ENCODE data around the gene FRRS1L. TPM values are rescaled to one million over a fixed set of nuclear protein-coding genes. Genes with fewer than 3 reads are reported as not detected.
A peak's percentile ranks its signal among the peaks of the same experiment; 100 is the strongest.

FRRS1L gene
- polyA plus RNA-seq, 4 donors = under 0.01 to 9.6 (median 0.85) TPM; not detected in 1

GRCh38 chr9:109098960-109099308 lies 68.1 kb downstream of the FRRS1L start:
- FAIRE-seq = no peak
- Histone ChIP-seq H3K4me1 (ENCODE audit: control insufficient read depth in 3 of 3, insufficient read depth in 2 of 3, low read depth in 1 of 3, low read length in 2 of 3) (peaks cover 0 to 14% (median 0%) of the 10 kb centered on the region in 3 donors), H3K27me3 (ENCODE audit: control insufficient read depth in 3 of 3, insufficient read depth in 3 of 3, low read length in 3 of 3) (no peaks in the 10 kb centered on the region), H3K36me3 (ENCODE audit: control insufficient read depth in 3 of 3, insufficient read depth in 2 of 3, low read depth in 1 of 3, low read length in 3 of 3) (peaks cover 3 to 17% (median 4%) of the 10 kb centered on the region in 3 donors), H3K27ac (ENCODE audit: low read depth in 1 of 3, low read length in 2 of 3) (peak overlapping the region in 1 of 3 donors; percentile 33), H3K4me3 (ENCODE audit: low read depth in 1 of 3, low read length in 3 of 3) (no peak overlapping the region), H3K9me3 (ENCODE audit: control insufficient read depth in 2 of 2, insufficient read depth in 1 of 2, low read depth in 1 of 2, low read length in 1 of 2) (no peaks in the 10 kb centered on the region)
- WGBS, 3 donors = 65 to 83% (median 71%) methylated on average over 2 of the region's 2 CpGs
- DNase-seq = no peak

DNA sequence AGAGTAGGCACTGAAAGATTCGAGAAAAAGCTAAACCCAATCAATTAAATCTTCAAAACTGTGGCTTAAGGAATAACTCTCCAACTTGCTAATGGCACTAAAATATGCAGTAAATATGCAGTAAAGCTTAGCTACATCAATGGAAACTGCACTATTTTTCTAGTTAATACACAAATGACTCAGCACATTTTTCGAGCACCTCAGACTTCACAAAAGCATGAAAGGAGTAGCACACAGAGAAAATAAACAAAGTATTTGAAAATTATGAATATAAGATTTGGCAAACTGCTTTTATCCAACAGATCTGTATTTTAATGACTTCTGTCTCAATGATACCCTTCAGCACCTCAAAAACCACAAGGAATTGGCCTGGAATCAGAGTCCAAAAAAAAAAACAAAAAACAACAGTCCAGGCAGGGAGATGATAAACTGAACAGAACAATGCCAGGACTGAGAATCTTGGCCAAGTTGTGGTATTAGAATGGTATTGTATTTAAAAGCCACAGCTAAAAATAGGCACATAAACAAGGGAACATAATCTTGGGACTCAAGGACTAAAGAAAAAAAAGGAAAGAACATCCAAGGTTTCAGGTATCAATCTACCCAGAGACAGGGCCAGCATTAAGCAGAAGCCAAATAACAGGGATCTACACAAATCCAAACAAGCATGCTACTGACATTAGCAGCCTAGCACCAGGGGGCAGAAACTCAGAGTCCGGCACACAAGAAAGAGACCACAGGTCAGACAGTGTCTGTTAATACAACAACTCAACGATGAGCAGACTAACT lies 68.7 kb downstream of the FRRS1L start:
- FAIRE-seq (no peak), DNase-seq (peak in 1 of 2 donors; percentile 18)
- Histone ChIP-seq H3K4me1 (ENCODE audit: control insufficient read depth in 3 of 3, insufficient read depth in 2 of 3, low read depth in 1 of 3, low read length in 2 of 3) (peaks cover 0 to 14% (median 0%) of the 10 kb centered on the region in 3 donors), H3K27me3 (ENCODE audit: control insufficient read depth in 3 of 3, insufficient read depth in 3 of 3, low read length in 3 of 3) (no peaks in the 10 kb centered on the region), H3K36me3 (ENCODE audit: control insufficient read depth in 3 of 3, insufficient read depth in 2 of 3, low read depth in 1 of 3, low read length in 3 of 3) (peaks cover under 1 to 13% (median 1%) of the 10 kb centered on the region in 3 donors), H3K27ac (ENCODE audit: low read depth in 1 of 3, low read length in 2 of 3) (peak overlapping the region in 1 of 3 donors; percentile 33), H3K9me3 (ENCODE audit: control insufficient read depth in 2 of 2, insufficient read depth in 1 of 2, low read depth in 1 of 2, low read length in 1 of 2) (no peaks in the 10 kb centered on the region), H3K4me3 (ENCODE audit: low read depth in 1 of 3, low read length in 3 of 3) (no peak overlapping the region)
- WGBS, 3 donors = 54 to 68% (median 55%) methylated on average over 4 of the region's 4 CpGs

GRCh38 chr9:109097146-109097545 lies 69.9 kb downstream of the FRRS1L start:
- Histone ChIP-seq H3K27me3 (ENCODE audit: control insufficient read depth in 3 of 3, insufficient read depth in 3 of 3, low read length in 3 of 3) (no peaks in the 10 kb centered on the region), H3K27ac (ENCODE audit: low read depth in 1 of 3, low read length in 2 of 3) (no peak overlapping the region), H3K4me1 (ENCODE audit: control insufficient read depth in 3 of 3, insufficient read depth in 2 of 3, low read depth in 1 of 3, low read length in 2 of 3) (peaks cover 0 to 14% (median 0%) of the 10 kb centered on the region in 3 donors), H3K4me3 (ENCODE audit: low read depth in 1 of 3, low read length in 3 of 3) (no peak overlapping the region), H3K9me3 (ENCODE audit: control insufficient read depth in 2 of 2, insufficient read depth in 1 of 2, low read depth in 1 of 2, low read length in 1 of 2) (no peaks in the 10 kb centered on the region), H3K36me3 (ENCODE audit: control insufficient read depth in 3 of 3, insufficient read depth in 2 of 3, low read depth in 1 of 3, low read length in 3 of 3) (peaks cover 0 to 15% (median 3%) of the 10 kb centered on the region in 3 donors)
- WGBS, 3 donors = 91 to 99% (median 95%) methylated on average over 4 of the region's 4 CpGs
- DNase-seq (no peak), FAIRE-seq (no peak)

- Histone ChIP-seq H3K4me1 (ENCODE audit: control insufficient read depth in 3 of 3, insufficient read depth in 2 of 3, low read depth in 1 of 3, low read length in 2 of 3) (peaks cover 0 to 11% (median 0%) of the 10 kb centered on the region in 3 donors), H3K27ac (ENCODE audit: low read depth in 1 of 3, low read length in 2 of 3) (no peak overlapping the region), H3K9me3 (ENCODE audit: control insufficient read depth in 2 of 2, insufficient read depth in 1 of 2, low read depth in 1 of 2, low read length in 1 of 2) (no peaks in the 10 kb centered on the region)
These were observed 71.7 kb downstream of the FRRS1L start for GRCh38 chr9:109095321-109095720.

DNA sequence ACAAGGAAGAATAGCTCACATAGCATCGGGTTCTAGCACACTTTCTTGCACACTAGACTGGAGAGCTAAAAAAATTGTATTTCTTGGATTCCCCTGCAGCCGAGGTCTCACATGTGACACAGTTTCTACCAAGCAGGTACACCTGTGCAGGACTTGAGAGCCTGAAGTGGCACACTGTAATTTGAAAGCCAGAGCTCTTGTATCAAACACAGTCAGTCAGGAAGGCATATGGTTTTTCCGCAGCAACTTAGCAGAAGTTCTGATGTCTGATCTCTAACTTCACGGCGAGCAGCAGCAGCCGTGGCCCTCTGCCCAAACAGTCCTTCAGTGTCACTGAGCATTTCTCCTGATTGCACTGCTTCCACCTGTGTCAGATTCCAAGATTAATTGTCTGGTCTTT lies 72.8 kb downstream of the FRRS1L start:
- no peak for DNase-seq
- no peaks in the 10 kb centered on the region for H3K27me3 ChIP-seq (ENCODE audit: control insufficient read depth in 3 of 3, insufficient read depth in 3 of 3, low read length in 3 of 3)
- no peak for FAIRE-seq
- no peak overlapping the region for H3K27ac ChIP-seq (ENCODE audit: low read depth in 1 of 3, low read length in 2 of 3)
- 85 to 92% (median 90%) methylated on average over 6 of the region's 6 CpGs for WGBS, 3 donors
- peaks cover 0 to 11% (median 0%) of the 10 kb centered on the region in 3 donors for H3K4me1 ChIP-seq (ENCODE audit: control insufficient read depth in 3 of 3, insufficient read depth in 2 of 3, low read depth in 1 of 3, low read length in 2 of 3)
- no peaks in the 10 kb centered on the region for H3K9me3 ChIP-seq (ENCODE audit: control insufficient read depth in 2 of 2, insufficient read depth in 1 of 2, low read depth in 1 of 2, low read length in 1 of 2)
- no peak overlapping the region for H3K4me3 ChIP-seq (ENCODE audit: low read depth in 1 of 3, low read length in 3 of 3)
- H3K36me3 ChIP-seq (ENCODE audit: control insufficient read depth in 3 of 3, insufficient read depth in 2 of 3, low read depth in 1 of 3, low read length in 3 of 3) = peaks cover 0 to 24% (median 9%) of the 10 kb centered on the region in 3 donors

More at GRCh38 chr9:109095321-109095720, 71.7 kb downstream of the FRRS1L start:
- 81 to 87% (median 83%) methylated on average over 3 of the region's 3 CpGs for WGBS, 3 donors
- no peak overlapping the region for H3K4me3 ChIP-seq (ENCODE audit: low read depth in 1 of 3, low read length in 3 of 3)
- FAIRE-seq (no peak), DNase-seq (no peak)
- H3K36me3 ChIP-seq (ENCODE audit: control insufficient read depth in 3 of 3, insufficient read depth in 2 of 3, low read depth in 1 of 3, low read length in 3 of 3) = peaks cover 0 to 20% (median 7%) of the 10 kb centered on the region in 3 donors
- no peaks in the 10 kb centered on the region for H3K27me3 ChIP-seq (ENCODE audit: control insufficient read depth in 3 of 3, insufficient read depth in 3 of 3, low read length in 3 of 3)

- WGBS, 3 donors = 55 to 86% (median 82%) methylated on average over 1 of the region's 1 CpG
- Histone ChIP-seq H3K4me3 (ENCODE audit: low read depth in 1 of 3, low read length in 3 of 3) (no peak overlapping the region), H3K27me3 (ENCODE audit: control insufficient read depth in 3 of 3, insufficient read depth in 3 of 3, low read length in 3 of 3) (no peaks in the 10 kb centered on the region), H3K36me3 (ENCODE audit: control insufficient read depth in 3 of 3, insufficient read depth in 2 of 3, low read depth in 1 of 3, low read length in 3 of 3) (peaks cover 0 to 35% (median 11%) of the 10 kb centered on the region in 3 donors), H3K4me1 (ENCODE audit: control insufficient read depth in 3 of 3, insufficient read depth in 2 of 3, low read depth in 1 of 3, low read length in 2 of 3) (no peaks in the 10 kb centered on the region), H3K27ac (ENCODE audit: low read depth in 1 of 3, low read length in 2 of 3) (no peak overlapping the region), H3K9me3 (ENCODE audit: control insufficient read depth in 2 of 2, insufficient read depth in 1 of 2, low read depth in 1 of 2, low read length in 1 of 2) (no peaks in the 10 kb centered on the region)
- FAIRE-seq (no peak), DNase-seq (no peak)
These were observed 74.5 kb downstream of the FRRS1L start for GRCh38 chr9:109092587-109092986.

GRCh38 chr9:109092051-109092580 lies 74.9 kb downstream of the FRRS1L start:
- FAIRE-seq = no peak
- H3K27ac ChIP-seq (ENCODE audit: low read depth in 1 of 3, low read length in 2 of 3) = no peak overlapping the region

GRCh38 chr9:109088221-109088620 lies 78.8 kb downstream of the FRRS1L start:
- Histone ChIP-seq H3K4me1 (ENCODE audit: control insufficient read depth in 3 of 3, insufficient read depth in 2 of 3, low read depth in 1 of 3, low read length in 2 of 3) (no peaks in the 10 kb centered on the region), H3K27me3 (ENCODE audit: control insufficient read depth in 3 of 3, insufficient read depth in 3 of 3, low read length in 3 of 3) (no peaks in the 10 kb centered on the region), H3K9me3 (ENCODE audit: control insufficient read depth in 2 of 2, insufficient read depth in 1 of 2, low read depth in 1 of 2, low read length in 1 of 2) (no peaks in the 10 kb centered on the region), H3K4me3 (ENCODE audit: low read depth in 1 of 3, low read length in 3 of 3) (no peak overlapping the region), H3K36me3 (ENCODE audit: control insufficient read depth in 3 of 3, insufficient read depth in 2 of 3, low read depth in 1 of 3, low read length in 3 of 3) (peaks cover 2 to 34% (median 17%) of the 10 kb centered on the region in 3 donors), H3K27ac (ENCODE audit: low read depth in 1 of 3, low read length in 2 of 3) (no peak overlapping the region)
- no peak for DNase-seq
- FAIRE-seq = no peak
- 93 to 99% (median 96%) methylated on average over 7 of the region's 7 CpGs for WGBS, 3 donors

More at GRCh38 chr9:109092051-109092580, 74.9 kb downstream of the FRRS1L start:
- peaks cover under 1 to 35% (median 12%) of the 10 kb centered on the region in 3 donors for H3K36me3 ChIP-seq (ENCODE audit: control insufficient read depth in 3 of 3, insufficient read depth in 2 of 3, low read depth in 1 of 3, low read length in 3 of 3)
- no peaks in the 10 kb centered on the region for H3K27me3 ChIP-seq (ENCODE audit: control insufficient read depth in 3 of 3, insufficient read depth in 3 of 3, low read length in 3 of 3)
- no peaks in the 10 kb centered on the region for H3K4me1 ChIP-seq (ENCODE audit: control insufficient read depth in 3 of 3, insufficient read depth in 2 of 3, low read depth in 1 of 3, low read length in 2 of 3)
- no peaks in the 10 kb centered on the region for H3K9me3 ChIP-seq (ENCODE audit: control insufficient read depth in 2 of 2, insufficient read depth in 1 of 2, low read depth in 1 of 2, low read length in 1 of 2)
- no peak for DNase-seq
- H3K4me3 ChIP-seq (ENCODE audit: low read depth in 1 of 3, low read length in 3 of 3) = no peak overlapping the region

All from small intestine (tissue), 7 donors.